Prostate gland (tissue), 2 donors: ENCODE measurements around the gene FTH1.

Experiments
- POLR2A ChIP-seq: fragments of 450-650 bp; IDR thresholded peaks from one replicate; pipeline ENCODE4 v1.6.1; 2016; ENCODE audit warnings: antibody characterized with exemption, mild to moderate bottlenecking
- POLR2AphosphoS5 ChIP-seq: sonication (generic); formaldehyde crosslinking; IDR thresholded peaks from one replicate; pipeline ENCODE4 v1.6.1; 2017; ENCODE audit warnings: antibody characterized with exemption
- TF ChIP-seq, protein P1 (sequence below), 4 experiments: fragments of 200-600 bp in 2 of 4; fragments of 450-650 bp in 2 of 4; sonication (generic) in 2 of 4; IDR thresholded peaks; 1 replicate in 3 of 4; 2 replicates in 1 of 4; pipeline ENCODE4 v1.5.1; 2016 to 2019; ENCODE audit warnings: antibody characterized with exemption in 4 of 4, mild to moderate bottlenecking in 2 of 4, moderate library complexity in 2 of 4

DNA sequence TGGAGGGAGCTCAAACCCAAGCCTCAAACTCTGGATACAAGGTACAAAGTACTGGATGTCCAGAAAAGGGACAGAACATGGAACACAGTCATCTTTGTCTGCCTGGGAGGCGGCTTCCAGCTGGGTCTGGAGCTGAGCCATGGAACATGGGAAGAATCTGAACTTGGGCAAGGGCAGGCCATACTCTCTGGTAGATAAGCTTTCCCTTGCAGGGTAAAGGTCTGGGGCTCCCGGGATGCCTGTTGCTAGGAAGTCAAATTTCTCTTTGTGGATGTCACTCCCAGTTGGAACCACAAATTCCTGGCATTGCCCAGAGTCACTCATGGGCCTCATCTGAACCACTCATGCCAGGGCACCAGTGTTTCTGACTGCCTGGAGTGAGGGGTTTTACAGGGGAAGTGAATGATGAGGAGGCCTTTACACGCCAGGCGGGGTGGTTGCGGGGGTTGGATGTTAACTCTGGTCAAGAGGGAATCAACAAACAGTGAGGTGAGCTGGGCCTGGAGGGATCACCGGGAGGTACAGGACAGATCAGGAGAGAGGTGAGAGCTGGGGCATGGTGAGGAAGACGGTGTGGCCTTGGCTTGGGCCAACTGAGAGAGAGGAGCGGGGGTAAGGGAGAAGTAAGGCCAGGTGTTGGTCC lies 5.7 kb downstream of the FTH1 start:
- TF ChIP-seq, protein P1, sequence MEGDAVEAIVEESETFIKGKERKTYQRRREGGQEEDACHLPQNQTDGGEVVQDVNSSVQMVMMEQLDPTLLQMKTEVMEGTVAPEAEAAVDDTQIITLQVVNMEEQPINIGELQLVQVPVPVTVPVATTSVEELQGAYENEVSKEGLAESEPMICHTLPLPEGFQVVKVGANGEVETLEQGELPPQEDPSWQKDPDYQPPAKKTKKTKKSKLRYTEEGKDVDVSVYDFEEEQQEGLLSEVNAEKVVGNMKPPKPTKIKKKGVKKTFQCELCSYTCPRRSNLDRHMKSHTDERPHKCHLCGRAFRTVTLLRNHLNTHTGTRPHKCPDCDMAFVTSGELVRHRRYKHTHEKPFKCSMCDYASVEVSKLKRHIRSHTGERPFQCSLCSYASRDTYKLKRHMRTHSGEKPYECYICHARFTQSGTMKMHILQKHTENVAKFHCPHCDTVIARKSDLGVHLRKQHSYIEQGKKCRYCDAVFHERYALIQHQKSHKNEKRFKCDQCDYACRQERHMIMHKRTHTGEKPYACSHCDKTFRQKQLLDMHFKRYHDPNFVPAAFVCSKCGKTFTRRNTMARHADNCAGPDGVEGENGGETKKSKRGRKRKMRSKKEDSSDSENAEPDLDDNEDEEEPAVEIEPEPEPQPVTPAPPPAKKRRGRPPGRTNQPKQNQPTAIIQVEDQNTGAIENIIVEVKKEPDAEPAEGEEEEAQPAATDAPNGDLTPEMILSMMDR (IDR thresholded peaks at IDR 0.05) = no peak
- TF ChIP-seq POLR2A = no peak
- TF ChIP-seq POLR2AphosphoS5 = peak; percentile 28
